Left kidney (tissue), 2 donors: ENCODE results near the gene ZAP70. TPM values are rescaled to one million over a fixed set of nuclear protein-coding genes. Genes with fewer than 3 reads are reported as not detected.
A peak's percentile ranks its signal among the peaks of the same experiment; 100 is the strongest.

ENCODE experiments used
- DNase-seq: peaks from one replicate; pipeline ENCODE4 v3.0.0-alpha.2; 2013
- polyA plus RNA-seq: library from polyadenylated mRNA; unstranded; fragments of 120-200 nt; gene quantifications from one replicate; pipeline ENCODE4 v1.2.1, GENCODE V29; 2013; ENCODE audit not compliant: insufficient read length

ZAP70 gene
- polyA plus RNA-seq, 1 donor: 2.2 TPM

DNA sequence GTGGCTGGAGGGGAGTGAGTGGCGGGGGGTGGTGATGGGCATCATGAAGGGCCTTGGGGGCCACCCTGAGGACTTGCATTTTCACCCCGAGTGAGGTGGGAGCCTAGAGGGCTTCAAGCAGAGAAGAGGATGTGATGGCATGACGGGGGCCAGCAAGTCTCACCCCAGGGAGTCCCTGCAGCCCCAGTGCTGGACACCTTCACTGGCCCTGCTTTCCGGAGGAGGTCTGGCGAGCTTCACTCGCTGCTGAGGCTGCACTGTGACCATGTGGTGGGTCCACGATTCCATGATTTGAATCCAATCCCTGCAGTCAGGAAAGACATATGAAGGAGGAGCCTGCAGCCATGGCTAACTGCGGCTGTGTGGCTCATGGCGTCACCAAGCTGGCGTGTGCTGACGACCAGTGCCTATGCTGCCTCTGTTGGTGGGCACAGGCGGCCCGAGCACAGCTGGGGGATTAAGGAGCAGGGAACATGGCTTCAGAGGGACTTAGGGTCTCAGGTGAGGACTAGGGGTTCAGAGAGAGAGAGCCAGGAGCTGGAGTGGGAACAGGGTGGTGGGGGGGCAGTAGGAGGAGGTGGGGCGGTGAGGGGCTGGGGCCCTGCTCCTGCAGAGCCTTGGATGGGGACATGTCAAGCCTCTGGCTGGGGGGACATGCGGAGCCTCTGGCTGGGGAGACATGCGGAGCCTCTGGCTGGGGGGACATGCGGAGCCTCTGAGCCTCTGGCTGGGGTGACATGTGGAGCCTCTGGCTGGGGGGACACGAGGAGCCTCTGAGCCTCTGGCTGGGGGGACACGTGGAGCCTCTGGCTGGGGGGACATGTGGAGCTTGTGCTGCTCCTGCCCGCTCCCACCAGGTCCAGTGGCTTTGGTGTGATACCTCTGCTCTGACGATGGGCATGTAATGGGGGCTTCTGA is 3.6 kb downstream of the ZAP70 start:
- DNase-seq: no peak

DNA sequence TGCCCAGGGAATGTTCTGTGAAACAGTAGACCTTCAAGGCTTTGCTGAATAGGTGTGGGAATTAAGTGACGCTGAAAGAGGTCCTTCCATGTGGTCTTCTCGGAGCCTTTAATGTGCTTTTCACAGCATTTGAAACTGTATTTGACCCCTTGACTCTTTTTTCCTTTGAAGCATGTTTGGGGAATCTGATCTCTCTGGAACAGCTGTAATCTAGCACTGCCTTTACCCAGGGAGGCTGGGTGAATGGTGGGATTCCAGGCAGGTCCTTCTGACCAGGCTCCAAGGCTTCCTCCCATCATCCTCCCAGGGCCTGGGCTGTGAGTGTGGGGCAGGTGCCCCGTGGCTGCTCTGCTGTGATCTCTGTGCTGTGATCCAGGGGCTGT is 4.2 kb downstream of the ZAP70 start:
- DNase-seq: peak; percentile 36

- no peak for DNase-seq
These were observed 4.9 kb downstream of the ZAP70 start for GRCh38 chr2:97718051-97718882.

DNA sequence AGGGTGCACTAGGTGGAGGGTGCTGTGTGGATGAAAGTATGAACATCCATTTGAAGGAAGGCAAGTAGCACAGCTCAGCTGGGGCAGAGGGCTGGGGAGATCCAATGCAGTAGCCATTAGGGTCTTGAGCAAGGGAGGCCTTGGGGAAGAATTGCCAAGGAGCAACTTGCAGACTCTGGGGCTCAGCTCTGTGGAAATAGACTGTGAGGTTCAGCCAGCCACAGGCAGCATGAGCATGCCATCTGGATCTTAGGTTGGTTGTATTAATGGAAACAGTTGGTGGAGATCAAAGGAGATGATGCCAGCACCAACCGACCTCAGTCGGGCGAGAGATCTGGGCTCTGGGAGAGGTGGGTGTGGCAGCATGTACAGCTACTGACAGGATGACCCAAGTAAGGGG is 5.6 kb downstream of the ZAP70 start:
- no peak for DNase-seq

- no peak for DNase-seq
These were observed 6.2 kb downstream of the ZAP70 start for GRCh38 chr2:97719362-97720155.

DNA sequence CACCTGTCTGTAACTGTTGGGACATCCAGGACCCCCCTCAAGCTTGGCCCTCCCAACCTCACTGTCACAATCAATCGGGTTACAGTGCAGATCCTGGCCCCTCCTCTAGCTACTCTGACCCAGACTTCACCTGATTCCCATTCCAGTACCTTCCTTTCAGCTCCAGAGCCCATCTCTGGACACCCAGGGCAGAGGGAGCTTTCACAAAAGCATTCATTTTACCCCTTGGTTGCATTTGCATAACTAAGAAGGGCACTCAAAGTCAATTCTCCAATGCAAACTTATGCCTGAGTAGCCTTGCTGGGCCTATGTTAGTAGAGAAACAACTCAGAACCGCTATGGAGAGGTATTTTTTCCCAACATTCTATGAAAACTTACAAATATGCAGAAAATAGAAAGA is 7.4 kb downstream of the ZAP70 start:
- DNase-seq: no peak

DNA sequence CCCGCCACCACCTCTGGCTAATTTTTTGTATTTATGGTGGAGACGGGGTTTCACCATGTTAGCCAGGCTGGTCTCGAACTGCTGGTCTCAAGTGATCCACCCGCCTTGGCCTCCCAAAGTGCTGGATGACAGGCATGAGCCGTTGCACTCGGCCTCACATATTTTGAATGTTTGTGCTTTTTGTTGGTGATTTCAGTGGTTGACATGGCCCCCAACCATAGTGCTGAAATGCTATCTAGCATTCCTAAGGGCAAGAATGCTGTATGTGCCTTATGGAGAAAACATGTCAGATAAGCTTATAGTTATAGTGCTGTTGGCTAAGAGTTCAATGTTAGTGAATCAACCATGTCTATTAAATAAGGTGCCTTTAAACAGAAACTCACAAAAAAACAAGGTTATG is 8.9 kb downstream of the ZAP70 start:
- no peak for DNase-seq

DNA sequence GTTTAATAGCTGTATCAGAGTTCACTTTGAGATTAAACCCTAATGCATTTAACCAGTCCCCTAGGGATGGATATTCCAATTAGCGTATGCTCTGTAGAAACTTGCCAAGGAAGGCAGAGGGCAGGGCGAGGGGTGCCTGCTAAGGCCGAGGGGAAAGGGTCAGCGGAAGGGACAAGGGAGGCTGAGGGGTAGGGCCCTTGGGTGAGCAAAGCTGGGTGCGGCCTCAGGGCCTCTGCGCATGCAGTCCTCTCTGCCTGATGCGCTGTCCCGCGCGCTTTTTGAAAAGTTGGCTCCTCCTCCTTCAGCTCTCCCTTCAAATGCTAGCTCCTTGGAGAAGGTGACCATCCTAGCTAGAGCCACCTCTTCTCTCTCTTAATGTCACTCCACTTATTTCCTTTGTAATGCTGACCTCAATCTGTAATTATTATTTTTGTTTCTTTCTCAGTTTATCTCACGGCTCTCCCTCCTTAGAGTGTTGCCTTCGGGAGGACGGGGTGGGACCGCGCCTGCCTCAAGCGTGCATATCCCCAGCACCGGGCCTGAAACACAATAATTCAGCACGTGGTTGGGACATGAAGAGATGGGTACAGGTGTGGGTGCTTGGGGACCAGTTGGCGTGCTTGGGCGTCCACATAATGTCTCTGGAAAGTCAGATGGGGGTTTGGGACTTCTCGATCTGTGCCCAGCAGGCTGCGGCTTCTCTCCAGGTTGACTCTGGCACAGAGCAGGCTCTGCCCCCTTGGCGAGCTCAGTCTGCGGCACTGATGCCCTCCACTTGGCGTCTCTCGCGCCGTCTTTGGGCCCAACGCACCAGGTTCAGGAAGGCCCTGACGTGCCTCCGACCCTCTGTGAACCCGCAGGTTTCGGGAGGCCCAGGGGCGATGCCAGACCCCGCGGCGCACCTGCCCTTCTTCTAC is 10.0 kb downstream of the ZAP70 start:
- no peak for DNase-seq

DNA sequence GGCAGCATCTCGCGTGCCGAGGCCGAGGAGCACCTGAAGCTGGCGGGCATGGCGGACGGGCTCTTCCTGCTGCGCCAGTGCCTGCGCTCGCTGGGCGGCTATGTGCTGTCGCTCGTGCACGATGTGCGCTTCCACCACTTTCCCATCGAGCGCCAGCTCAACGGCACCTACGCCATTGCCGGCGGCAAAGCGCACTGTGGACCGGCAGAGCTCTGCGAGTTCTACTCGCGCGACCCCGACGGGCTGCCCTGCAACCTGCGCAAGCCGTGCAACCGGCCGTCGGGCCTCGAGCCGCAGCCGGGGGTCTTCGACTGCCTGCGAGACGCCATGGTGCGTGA is 10.7 kb downstream of the ZAP70 start:
- DNase-seq: no peak

DNA sequence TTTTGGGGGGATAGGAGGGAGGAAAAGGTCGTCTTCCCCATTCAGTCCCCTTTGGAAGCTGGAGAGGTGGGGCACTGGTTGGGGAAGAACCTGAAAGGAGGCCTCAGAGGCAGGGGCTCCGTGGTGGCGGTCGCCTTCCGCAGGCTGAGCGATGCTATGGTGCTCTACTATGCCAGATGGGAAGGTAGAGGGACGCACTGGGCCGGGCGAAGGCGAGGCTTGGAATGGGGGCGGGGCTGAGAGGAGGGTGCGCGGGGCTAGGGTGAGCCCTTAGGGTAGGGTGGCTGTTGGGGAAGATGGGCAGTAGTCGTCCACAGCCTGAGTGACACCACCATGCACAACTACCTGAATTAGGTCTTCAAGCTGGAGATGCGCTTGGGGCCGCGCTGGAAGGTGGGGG is 11.1 kb downstream of the ZAP70 start:
- no peak for DNase-seq

DNA sequence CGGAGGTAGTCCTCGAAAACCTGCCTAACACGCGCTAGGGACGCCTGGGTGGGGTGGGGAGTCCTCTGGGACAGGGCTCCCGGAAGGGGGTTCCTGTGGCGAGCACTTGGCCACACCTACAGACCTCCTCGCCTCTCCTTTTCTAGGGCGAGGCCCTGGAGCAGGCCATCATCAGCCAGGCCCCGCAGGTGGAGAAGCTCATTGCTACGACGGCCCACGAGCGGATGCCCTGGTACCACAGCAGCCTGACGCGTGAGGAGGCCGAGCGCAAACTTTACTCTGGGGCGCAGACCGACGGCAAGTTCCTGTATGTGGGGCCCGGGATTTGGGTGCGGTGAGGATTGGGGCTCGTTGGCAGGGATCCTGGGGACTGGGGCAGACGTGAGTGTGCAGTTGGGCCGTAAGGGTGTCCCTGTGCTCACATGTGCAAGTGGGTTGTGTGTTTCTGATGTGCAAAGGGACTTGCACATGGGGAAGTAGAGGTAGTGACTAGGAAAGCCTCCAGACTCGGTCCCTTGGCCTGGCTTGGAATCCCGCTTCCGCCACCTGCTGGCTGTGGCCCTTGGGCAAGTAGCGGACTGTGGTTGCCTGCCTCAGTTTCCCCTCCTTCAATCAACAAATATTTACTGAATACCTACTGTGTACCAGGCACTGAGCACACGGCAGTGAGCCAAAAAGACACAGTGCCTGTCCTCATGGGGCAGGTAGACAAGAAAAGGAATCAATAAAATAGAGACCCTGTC is 11.7 kb downstream of the ZAP70 start:
- DNase-seq: no peak

DNA sequence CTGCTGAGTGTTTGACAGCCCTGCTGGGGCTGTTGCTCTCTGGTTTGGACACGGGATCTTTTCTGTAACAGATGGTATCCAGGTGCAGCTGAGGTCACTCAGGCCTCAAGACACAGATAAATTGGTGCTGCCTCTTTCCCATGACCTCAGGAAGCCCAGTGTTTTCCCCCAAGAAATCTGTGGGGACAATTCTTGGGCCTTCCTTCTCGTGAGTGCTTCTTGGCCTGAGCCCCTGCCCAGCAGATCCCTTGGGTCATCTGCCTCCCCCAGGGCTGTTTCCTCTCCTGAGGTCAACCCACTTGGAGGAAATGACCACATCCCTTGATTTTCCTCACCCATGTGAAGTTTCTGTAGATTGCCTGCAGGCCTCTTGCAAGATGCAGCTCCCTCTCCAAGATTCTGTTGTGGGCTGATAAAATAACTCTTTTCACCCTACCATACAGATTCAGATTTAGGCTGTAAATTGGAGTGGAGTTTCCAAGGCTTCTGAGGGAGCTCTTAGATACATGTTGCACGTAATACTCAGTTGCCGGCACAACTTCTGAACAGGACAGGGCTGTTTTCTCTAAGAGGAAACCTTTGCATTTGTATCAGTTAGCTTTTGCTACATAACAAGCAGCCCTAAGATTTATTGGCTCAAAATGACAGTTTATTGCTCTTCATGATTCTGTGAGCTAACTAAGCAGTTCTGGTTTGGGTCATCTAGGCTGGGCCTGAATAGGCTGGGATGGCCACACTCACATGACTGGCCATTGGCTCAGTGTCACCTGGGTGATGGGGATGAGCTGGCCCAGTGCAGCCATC is 13.1 kb downstream of the ZAP70 start:
- no peak for DNase-seq

GRCh38 chr2:97727296-97727695 is 13.9 kb downstream of the ZAP70 start:
- DNase-seq: no peak

DNA sequence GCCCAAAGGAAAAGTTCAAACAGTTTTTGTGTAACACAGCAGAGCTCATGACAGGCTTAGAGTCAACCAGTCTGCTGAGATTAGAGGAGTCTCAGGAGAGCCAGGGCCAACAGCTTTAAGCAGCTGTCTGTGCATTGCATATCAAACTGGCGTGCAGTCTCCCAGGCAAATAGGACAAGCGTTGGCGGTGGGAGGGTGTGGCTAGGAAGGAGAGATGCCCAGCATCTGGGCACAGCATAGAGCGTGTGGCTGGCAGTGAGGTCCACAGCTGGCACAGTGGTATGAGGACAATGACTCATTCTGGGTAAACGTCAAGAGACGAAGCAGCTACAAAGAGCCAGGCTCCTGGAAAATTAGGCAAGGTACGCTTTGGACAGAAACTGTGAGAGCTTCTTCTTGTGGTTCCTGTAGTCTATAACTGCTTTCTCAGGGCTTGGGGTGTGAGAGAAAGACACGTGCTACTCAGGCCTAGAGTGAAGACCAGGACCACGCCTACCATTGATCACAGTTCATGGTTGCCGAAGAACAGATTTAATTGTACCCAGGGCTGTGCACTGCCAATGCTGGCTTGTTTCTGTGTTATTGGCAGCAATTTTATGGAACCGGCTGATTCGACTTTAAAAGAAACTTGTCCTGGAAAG is 14.8 kb downstream of the ZAP70 start:
- no peak for DNase-seq

DNA sequence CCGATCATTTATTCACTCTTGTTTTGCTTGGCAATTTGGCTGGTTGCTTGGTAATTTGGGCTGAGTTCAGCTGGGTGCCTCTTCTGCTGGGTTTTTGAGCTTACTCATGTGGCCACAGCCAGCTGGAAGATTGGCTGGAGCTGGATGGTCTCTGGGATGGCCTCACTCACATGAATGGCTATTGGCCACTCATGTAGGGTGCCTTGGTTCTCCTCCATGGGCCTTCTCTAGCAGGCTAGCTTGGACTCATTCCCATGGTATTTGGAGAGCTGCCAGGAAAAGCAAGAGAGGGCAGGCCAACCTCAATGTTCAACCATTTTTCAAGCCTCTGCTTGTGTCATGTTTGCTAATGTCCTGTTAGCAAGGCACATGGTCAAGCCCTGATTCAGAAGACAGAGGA is 16.9 kb downstream of the ZAP70 start:
- no peak for DNase-seq

DNA sequence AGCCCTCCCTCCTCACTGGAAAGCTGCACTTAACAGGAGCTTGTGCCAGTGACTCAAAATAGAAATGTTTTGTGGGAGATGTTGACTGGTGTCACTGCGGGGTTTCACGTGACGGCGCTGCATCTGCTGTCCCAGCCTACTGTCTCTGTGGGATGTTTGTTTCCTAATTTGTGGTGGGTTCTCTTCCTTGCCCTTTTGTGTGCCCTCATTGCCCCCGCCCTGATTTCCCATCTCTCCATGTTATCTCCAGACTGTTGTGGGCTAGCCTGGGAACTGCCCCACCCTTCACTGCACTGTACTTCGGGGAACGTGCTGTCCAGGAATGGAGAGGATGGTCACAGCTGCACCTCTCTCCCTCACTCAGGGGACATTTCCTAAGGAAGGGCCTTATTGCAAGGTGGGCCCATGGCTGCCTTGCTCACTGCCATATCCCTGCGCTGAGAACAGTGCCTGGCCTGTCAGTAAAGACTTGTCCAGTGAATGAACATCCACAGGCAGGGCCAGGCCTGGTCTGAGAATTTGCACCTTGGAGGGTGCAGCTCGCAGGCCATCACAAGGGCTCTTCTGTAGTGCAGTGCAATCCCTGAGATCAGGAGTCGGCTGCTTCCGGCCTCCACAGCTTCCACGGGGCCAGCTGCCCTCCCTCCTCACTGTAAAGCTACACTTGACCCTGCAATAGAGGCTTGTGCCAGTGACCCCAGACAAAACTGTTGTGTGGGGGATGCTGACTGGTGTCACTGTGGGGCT is 18.1 kb downstream of the ZAP70 start:
- DNase-seq: no peak

DNA sequence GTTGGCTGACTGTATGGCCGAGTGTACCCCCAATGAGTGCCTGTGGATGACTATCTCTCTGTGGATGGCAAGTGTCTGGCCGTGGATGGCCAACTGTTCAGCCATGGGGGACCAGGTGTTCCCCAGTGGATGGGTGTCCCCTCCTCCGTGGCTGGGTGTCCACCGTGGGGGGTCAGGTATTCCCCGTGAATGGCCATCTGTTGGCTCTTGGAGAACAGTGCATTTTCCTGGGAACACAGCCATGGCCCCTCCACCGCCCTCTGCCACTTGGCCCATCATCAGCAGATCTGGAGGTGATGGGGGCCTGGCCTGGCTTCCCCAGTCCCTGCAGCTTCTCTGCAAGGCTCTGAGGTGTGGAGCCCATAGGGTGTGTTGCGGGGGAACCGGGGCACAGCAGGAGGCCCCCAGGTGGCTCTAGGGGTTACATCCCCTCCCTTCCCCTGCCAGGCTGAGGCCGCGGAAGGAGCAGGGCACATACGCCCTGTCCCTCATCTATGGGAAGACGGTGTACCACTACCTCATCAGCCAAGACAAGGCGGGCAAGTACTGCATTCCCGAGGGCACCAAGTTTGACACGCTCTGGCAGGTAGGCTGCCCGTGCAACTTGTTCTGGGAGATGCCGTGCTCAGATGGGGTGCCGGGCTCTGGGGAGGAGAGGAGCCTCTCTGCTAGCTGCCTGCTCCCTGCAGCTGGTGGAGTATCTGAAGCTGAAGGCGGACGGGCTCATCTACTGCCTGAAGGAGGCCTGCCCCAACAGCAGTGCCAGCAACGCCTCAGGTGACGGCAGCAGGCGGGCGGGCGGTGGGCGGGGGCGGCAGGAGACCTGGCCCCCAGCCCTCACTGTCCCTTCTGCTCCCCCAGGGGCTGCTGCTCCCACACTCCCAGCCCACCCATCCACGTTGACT is 19.3 kb downstream of the ZAP70 start:
- no peak for DNase-seq
